AG04450 (cell line): ENCODE data around the gene RASGRF1. TPM values are rescaled to one million over a fixed set of nuclear protein-coding genes. Genes with fewer than 3 reads are reported as not detected.
A peak's percentile ranks its signal among the peaks of the same experiment; 100 is the strongest.

Experiments used
- CTCF ChIA-PET: fragments of 300-600, 350-600 bp; formaldehyde crosslinking; extraction: SDS; loops from one replicate; lab custom pipeline; 2022; ENCODE audit warnings: antibody characterized with exemption, inconsistent platforms; lab: Charles Lee
- POLR2A ChIA-PET: fragments of 350-600 bp; formaldehyde crosslinking; extraction: SDS; loops from one replicate; lab custom pipeline; 2021; ENCODE audit warnings: antibody characterized with exemption, inconsistent platforms; lab: Yijun Ruan, JAX
- DNase-seq: peaks from one replicate; pipeline ENCODE4 v3.0.0-alpha.2; 2011; ENCODE audit warnings: low read depth, low spot score
- H3K27ac ChIP-seq: one replicate; pipeline ENCODE4 v1.5.1; 2012; ENCODE audit warnings: low read depth, low read length, control low read depth
- H3K27me3 ChIP-seq: one replicate; pipeline ENCODE4 v1.6.0; 2012; ENCODE audit warnings: low read length; ENCODE audit not compliant: control insufficient read depth, insufficient read depth
- H3K4me3 ChIP-seq: 2 replicates; pipeline ENCODE4 v1.5.1; 2011; ENCODE audit warnings: mild to moderate bottlenecking, low read depth, low read length, control low read depth
- H3K9me3 ChIP-seq: 2 replicates; pipeline ENCODE4 v1.5.1; 2012; ENCODE audit warnings: low read length; ENCODE audit not compliant: control insufficient read depth, insufficient read depth
- CTCF ChIP-seq: IDR thresholded peaks from 2 replicates; pipeline ENCODE4 v1.5.1; 2011; ENCODE audit warnings: low read depth, low read length, control low read depth, inconsistent platforms
- polyA plus RNA-seq: library from polyadenylated mRNA; depleted of rRNA; stranded (reverse); fragments of >200 nt; gene quantifications from 2 replicates; pipeline ENCODE4 v1.2.3, GENCODE V29; 2011

RASGRF1 gene
- polyA plus RNA-seq, 1 experiment: 0.25 TPM

- ChIA-PET POLR2A (interaction anchor here (2.4 kb wide), 1 partner anchor 12 kb away, joined by 6 read pairs; no protein-coding TSS in a partner anchor), CTCF (interaction anchor here (0.8 kb wide), 1 partner anchor 24 kb away, joined by 4 read pairs; no protein-coding TSS in a partner anchor)
- TF ChIP-seq CTCF: no peak
- Histone ChIP-seq H3K9me3 (peaks cover 9% of the 10 kb centered on the region; the same call in 1 of the 2 replicates), H3K27me3 (no peaks in the 10 kb centered on the region), H3K4me3 (no peak overlapping the region), H3K27ac (peak overlapping the region; percentile 52)
- no peak for DNase-seq
These were observed 87.3 kb downstream of the RASGRF1 start for GRCh38 chr15:79003301-79003700.

GRCh38 chr15:79002581-79002980, 88.0 kb downstream of the RASGRF1 start:
- Histone ChIP-seq H3K9me3 (peaks cover 9% of the 10 kb centered on the region; the same call in 1 of the 2 replicates), H3K27me3 (no peaks in the 10 kb centered on the region), H3K4me3 (no peak overlapping the region), H3K27ac (no peak overlapping the region)
- no peak for TF ChIP-seq CTCF
- CTCF ChIA-PET: interaction anchor here (0.8 kb wide), 1 partner anchor 23 kb away, joined by 4 read pairs; no protein-coding TSS in a partner anchor
- POLR2A ChIA-PET: interaction anchor here (2.4 kb wide), 1 partner anchor 11 kb away, joined by 6 read pairs; no protein-coding TSS in a partner anchor
- no peak for DNase-seq

GRCh38 chr15:78999636-79000035, 90.9 kb downstream of the RASGRF1 start:
- no peak for TF ChIP-seq CTCF
- CTCF ChIA-PET: interaction anchor here (1.4 kb wide), 1 partner anchor 20 kb away, joined by 4 read pairs; no protein-coding TSS in a partner anchor

GRCh38 chr15:78998526-78998925, 92.1 kb downstream of the RASGRF1 start:
- no peak for DNase-seq
- ChIA-PET POLR2A (no interaction called here), CTCF (interaction anchor here (0.6 to 1.3 kb wide), 5 partner anchors 9 to 383 kb away, joined by 3 to 5 read pairs (median 3); no protein-coding TSS in a partner anchor)
- Histone ChIP-seq H3K9me3 (peaks cover 2% of the 10 kb centered on the region; the same call in 1 of the 2 replicates), H3K4me3 (no peak overlapping the region), H3K27me3 (no peaks in the 10 kb centered on the region), H3K27ac (no peak overlapping the region)
- TF ChIP-seq CTCF: no peak

More at GRCh38 chr15:78999636-79000035, 90.9 kb downstream of the RASGRF1 start:
- Histone ChIP-seq H3K27me3 (no peaks in the 10 kb centered on the region), H3K9me3 (peaks cover 9% of the 10 kb centered on the region; the same call in 1 of the 2 replicates), H3K4me3 (no peak overlapping the region), H3K27ac (no peak overlapping the region)
- POLR2A ChIA-PET: no interaction called here
- no peak for DNase-seq

- H3K27me3 ChIP-seq: no peaks in the 10 kb centered on the region
- ChIA-PET CTCF (interaction anchor here (0.6 to 1.3 kb wide), 4 partner anchors 9 to 383 kb away, joined by 3 to 5 read pairs (median 3); no protein-coding TSS in a partner anchor), POLR2A (no interaction called here)
- no peak for DNase-seq
- H3K9me3 ChIP-seq: no peaks in the 10 kb centered on the region; the same call in 1 of the 2 replicates
- H3K27ac ChIP-seq: no peak overlapping the region
- TF ChIP-seq CTCF: no peak
- H3K4me3 ChIP-seq: no peak overlapping the region
These were observed 92.5 kb downstream of the RASGRF1 start for GRCh38 chr15:78997981-78998499.
